AG10803 (cell line): ENCODE results near the gene MROH8.
A peak's percentile ranks its signal among the peaks of the same experiment; 100 is the strongest.

Experiments used
- DNase-seq: peaks from one replicate; pipeline ENCODE4 v3.0.0; 2010; ENCODE audit warnings: low read depth
- H3K4me3 ChIP-seq: 2 replicates; pipeline ENCODE4 v1.5.1; 2011; ENCODE audit warnings: mild to moderate bottlenecking, low read length, control low read depth
- CTCF ChIP-seq: conservative IDR thresholded peaks from 2 replicates; pipeline ENCODE4 v1.5.1; 2011; ENCODE audit warnings: mild to moderate bottlenecking, low read length, control low read depth, inconsistent platforms

Gene MROH8

GRCh38 chr20:37205794-37206193 is 26.4 kb upstream of the MROH8 start:
- H3K4me3 ChIP-seq = no peak overlapping the region
- TF ChIP-seq CTCF = no peak
- DNase-seq = no peak

- DNase-seq = no peak
- H3K4me3 ChIP-seq = no peak overlapping the region
- no peak for TF ChIP-seq CTCF
Measured at GRCh38 chr20:37205130-37205529, 25.8 kb upstream of the MROH8 start.

- peak; percentile 31 for DNase-seq
- no peak for TF ChIP-seq CTCF
- H3K4me3 ChIP-seq = no peak overlapping the region
Measured at GRCh38 chr20:37204056-37204455, 24.7 kb upstream of the MROH8 start.

GRCh38 chr20:37202267-37202943 is 23.1 kb upstream of the MROH8 start:
- TF ChIP-seq CTCF = peak; percentile 81
- DNase-seq = peak; percentile 98
- peak overlapping the region; percentile 38 for H3K4me3 ChIP-seq

GRCh38 chr20:37201827-37202162 is 22.4 kb upstream of the MROH8 start:
- no peak for TF ChIP-seq CTCF
- no peak for DNase-seq
- peak overlapping the region; percentile 38 for H3K4me3 ChIP-seq

- TF ChIP-seq CTCF = no peak
- DNase-seq = no peak
- H3K4me3 ChIP-seq = no peak overlapping the region
Measured at GRCh38 chr20:37200926-37201826, 21.8 kb upstream of the MROH8 start.

GRCh38 chr20:37200376-37200775 is 21.0 kb upstream of the MROH8 start:
- H3K4me3 ChIP-seq = no peak overlapping the region
- TF ChIP-seq CTCF = no peak
- DNase-seq = no peak
